ENCODE data around the gene PLD1.
A peak's percentile ranks its signal among the peaks of the same experiment; 100 is the strongest.
"Not testable (repeated sequence)": the region's sequence is repeated elsewhere in the genome, so short reads cannot be mapped to it uniquely, and the experiment has no call there.

The PLD1 gene

GRCh38 chr3:171614318-171614921 lies 195.9 kb downstream of the PLD1 start:
- peak; percentile 9 for DNase-seq (ENCODE audit: low spot score)

GRCh38 chr3:171607452-171607851 lies 202.8 kb downstream of the PLD1 start:
- DNase-seq (ENCODE audit: low spot score) = no peak

- no peak for DNase-seq (ENCODE audit: low spot score)
These were observed 204.0 kb downstream of the PLD1 start for GRCh38 chr3:171606151-171606751.

- DNase-seq (ENCODE audit: low spot score) = no peak
These were observed 205.9 kb downstream of the PLD1 start for GRCh38 chr3:171604370-171604769.

- no peak for DNase-seq (ENCODE audit: low spot score)
These were observed 208.2 kb downstream of the PLD1 start for GRCh38 chr3:171602072-171602471.

GRCh38 chr3:171600030-171600429 lies 210.3 kb downstream of the PLD1 start:
- DNase-seq (ENCODE audit: low spot score) = no peak

- DNase-seq (ENCODE audit: low spot score) = no peak
These were observed 211.3 kb downstream of the PLD1 start for GRCh38 chr3:171598990-171599389.

GRCh38 chr3:171592786-171593185 lies 217.5 kb downstream of the PLD1 start:
- DNase-seq (ENCODE audit: low spot score) = no peak

- no peak for DNase-seq (ENCODE audit: low spot score)
These were observed 219.2 kb downstream of the PLD1 start for GRCh38 chr3:171591070-171591469.

GRCh38 chr3:171586274-171586673 lies 224.0 kb downstream of the PLD1 start:
- DNase-seq (ENCODE audit: low spot score) = no peak

- no peak for DNase-seq (ENCODE audit: low spot score)
These were observed 225.2 kb downstream of the PLD1 start for GRCh38 chr3:171585039-171585438.

- no peak for DNase-seq (ENCODE audit: low spot score)
These were observed 226.2 kb downstream of the PLD1 start for GRCh38 chr3:171584100-171584499.

- no peak for DNase-seq (ENCODE audit: low spot score)
These were observed 235.6 kb downstream of the PLD1 start for GRCh38 chr3:171574556-171575240.

GRCh38 chr3:171569571-171570132 lies 240.6 kb downstream of the PLD1 start:
- DNase-seq (ENCODE audit: low spot score) = no peak

- DNase-seq (ENCODE audit: low spot score) = no peak
These were observed 241.5 kb downstream of the PLD1 start for GRCh38 chr3:171568766-171569165.

GRCh38 chr3:171566803-171567422 lies 243.4 kb downstream of the PLD1 start:
- peak; percentile 21 for DNase-seq (ENCODE audit: low spot score)

GRCh38 chr3:171565481-171566058 lies 244.7 kb downstream of the PLD1 start:
- no peak for DNase-seq (ENCODE audit: low spot score)

- DNase-seq (ENCODE audit: low spot score) = no peak
These were observed 245.4 kb downstream of the PLD1 start for GRCh38 chr3:171564748-171565480.

GRCh38 chr3:171563298-171563697 lies 247.0 kb downstream of the PLD1 start:
- no peak for DNase-seq (ENCODE audit: low spot score)

- not testable (repeated sequence) for DNase-seq (ENCODE audit: low spot score)
These were observed 247.8 kb downstream of the PLD1 start for GRCh38 chr3:171562459-171562858.

GRCh38 chr3:171561596-171562323 lies 248.5 kb downstream of the PLD1 start:
- DNase-seq (ENCODE audit: low spot score) = no peak
